CD14-positive monocyte (primary cell): ENCODE results near the gene RASD2. TPM values are rescaled to one million over a fixed set of nuclear protein-coding genes. Genes with fewer than 3 reads are reported as not detected.

Experiments used
- DNase-seq, 3 donors: peaks; one replicate each; pipeline ENCODE4 v3.0.0-alpha.2; 2011 to 2022
- H2AFZ ChIP-seq: 2 replicates; pipeline ENCODE4 v1.6.0; 2012; ENCODE audit warnings: mild to moderate bottlenecking, low read depth, low read length, inconsistent platforms; ENCODE audit not compliant: insufficient read depth, poor library complexity, severe bottlenecking
- H3K27ac ChIP-seq, 2 donors: 1 replicate in 1 of 2; 2 replicates in 1 of 2; pipeline ENCODE4 v1.5.1; 2012 to 2013; ENCODE audit warnings: low read length in 2 of 2, control low read depth in 1 of 2, inconsistent platforms in 1 of 2, low read depth in 1 of 2, mild to moderate bottlenecking in 1 of 2
- H3K27me3 ChIP-seq, 2 donors: one replicate each; pipeline versions ENCODE4 v1.6.0 to v1.6.1; 2011 to 2013; ENCODE audit warnings: low read length in 2 of 2; ENCODE audit not compliant: control insufficient read depth in 2 of 2, insufficient read depth in 2 of 2
- H3K36me3 ChIP-seq, 2 donors: replicated peaks in 1 of 2; 1 replicate in 1 of 2; 2 replicates in 1 of 2; pipeline versions ENCODE4 v1.5.1 to v1.6.1; 2012 to 2013; ENCODE audit warnings: low read length in 2 of 2, control low read depth in 1 of 2, inconsistent platforms in 1 of 2, mild to moderate bottlenecking in 1 of 2; ENCODE audit not compliant: insufficient read depth in 2 of 2, control insufficient read depth in 1 of 2
- H3K4me1 ChIP-seq, 2 donors: 1 replicate in 1 of 2; 2 replicates in 1 of 2; pipeline versions ENCODE4 v1.5.1 to v1.6.1; 2012 to 2013; ENCODE audit warnings: low read length in 2 of 2, control low read depth in 1 of 2, inconsistent platforms in 1 of 2, mild to moderate bottlenecking in 1 of 2, moderate library complexity in 1 of 2; ENCODE audit not compliant: insufficient read depth in 2 of 2, control insufficient read depth in 1 of 2
- H3K4me2 ChIP-seq: replicated peaks from 2 replicates; pipeline ENCODE3; 2012; ENCODE audit warnings: low read length, moderate library complexity, mild to moderate bottlenecking; ENCODE audit not compliant: poor library complexity, severe bottlenecking; ENCODE audit errors: extremely low read depth
- H3K4me3 ChIP-seq, 3 experiments: fragments of 200-600 bp in 1 of 3; sonication (generic) in 1 of 3; replicated peaks in 1 of 3; 1 replicate in 2 of 3; 2 replicates in 1 of 3; pipeline ENCODE4 v1.5.1; 2011 to 2013; ENCODE audit warnings: low read length in 3 of 3, mild to moderate bottlenecking in 3 of 3, control low read depth in 2 of 3, low read depth in 2 of 3, inconsistent platforms in 1 of 3, moderate library complexity in 1 of 3
- H3K79me2 ChIP-seq: 2 replicates; pipeline ENCODE4 v1.6.0; 2012; ENCODE audit warnings: mild to moderate bottlenecking, control low read depth, inconsistent platforms, low read length, moderate library complexity; ENCODE audit not compliant: insufficient read depth
- H3K9ac ChIP-seq: 2 replicates; pipeline ENCODE4 v1.6.0; 2017; ENCODE audit warnings: low read length, mild to moderate bottlenecking; ENCODE audit not compliant: insufficient read depth, poor library complexity, severe bottlenecking
- H3K9me3 ChIP-seq, 2 donors: replicated peaks in 1 of 2; 1 replicate in 1 of 2; 2 replicates in 1 of 2; pipeline versions ENCODE4 v1.5.1 to v1.6.1; 2012 to 2013; ENCODE audit warnings: low read length in 2 of 2, control low read depth in 1 of 2; ENCODE audit not compliant: control insufficient read depth in 1 of 2, insufficient read depth in 1 of 2
- H4K20me1 ChIP-seq: 2 replicates; pipeline ENCODE4 v1.6.0; 2012; ENCODE audit warnings: mild to moderate bottlenecking, low read length, control low read depth, moderate library complexity; ENCODE audit not compliant: insufficient read depth
- H3K27ac Mint-ChIP-seq, 7 donors: one replicate each; pipeline ENCODE4 v1.8.0; 2020; ENCODE audit warnings: mild to moderate bottlenecking in 7 of 7, mixed read lengths in 7 of 7, moderate library complexity in 6 of 7, inconsistent platforms in 2 of 7
- H3K27me3 Mint-ChIP-seq, 3 donors: one replicate each; pipeline ENCODE4 v1.8.0; 2021 to 2022; ENCODE audit warnings: low read depth in 3 of 3, mild to moderate bottlenecking in 3 of 3, mixed read lengths in 3 of 3, moderate library complexity in 3 of 3, inconsistent platforms in 1 of 3
- H3K36me3 Mint-ChIP-seq, 2 donors: one replicate each; pipeline ENCODE4 v1.8.0; 2020; ENCODE audit warnings: mixed read lengths in 2 of 2, inconsistent platforms in 1 of 2, mild to moderate bottlenecking in 1 of 2
- H3K4me1 Mint-ChIP-seq: one replicate; pipeline ENCODE4 v1.8.0; 2020; ENCODE audit warnings: mild to moderate bottlenecking, mixed read lengths
- H3K4me3 Mint-ChIP-seq, 2 donors: one replicate each; pipeline ENCODE4 v1.8.0; 2020; ENCODE audit warnings: mild to moderate bottlenecking in 2 of 2, mixed read lengths in 2 of 2, moderate library complexity in 1 of 2
- H3K9me3 Mint-ChIP-seq, 7 donors: one replicate each; pipeline ENCODE4 v1.8.0; 2020 to 2022; ENCODE audit warnings: mixed read lengths in 7 of 7, mild to moderate bottlenecking in 6 of 7, moderate library complexity in 6 of 7, inconsistent platforms in 2 of 7
- WGBS: methylation state at CpG from one replicate; pipeline ENCODE4 v1.1.5; 2013; ENCODE audit warnings: missing lambda C conversion rate; ENCODE audit not compliant: insufficient coverage; 5-methylcytosine and 5-hydroxymethylcytosine counted together
- intact Hi-C, 2 donors: fragments of 100-400 bp; cut with micrococcal nuclease; formaldehyde crosslinking; loops; one replicate each; pipeline versions ENCODE4 v1.15.0 to v1.15.1; 2023
- polyA plus RNA-seq, 3 donors: library from polyadenylated mRNA; depleted of rRNA in 1 of 3; unstranded in 2 of 3; stranded (reverse) in 1 of 3; fragments of 300-500 nt in 2 of 3; fragments of >200 nt in 1 of 3; fragmentation: Illumina TruSeq in 2 of 3; gene quantifications; 1 replicate in 2 of 3; 2 replicates in 1 of 3; pipeline ENCODE4 v1.2.3, GENCODE V29; 2012 to 2021
- TF ChIP-seq, protein P1 (sequence below): fragments of 200-600 bp; IDR thresholded peaks from one replicate; pipeline ENCODE4 v1.8.0; 2022; ENCODE audit warnings: antibody characterized with exemption, mild to moderate bottlenecking

The RASD2 gene
- polyA plus RNA-seq, 3 donors: 0.29 TPM; not detected in 2

DNA sequence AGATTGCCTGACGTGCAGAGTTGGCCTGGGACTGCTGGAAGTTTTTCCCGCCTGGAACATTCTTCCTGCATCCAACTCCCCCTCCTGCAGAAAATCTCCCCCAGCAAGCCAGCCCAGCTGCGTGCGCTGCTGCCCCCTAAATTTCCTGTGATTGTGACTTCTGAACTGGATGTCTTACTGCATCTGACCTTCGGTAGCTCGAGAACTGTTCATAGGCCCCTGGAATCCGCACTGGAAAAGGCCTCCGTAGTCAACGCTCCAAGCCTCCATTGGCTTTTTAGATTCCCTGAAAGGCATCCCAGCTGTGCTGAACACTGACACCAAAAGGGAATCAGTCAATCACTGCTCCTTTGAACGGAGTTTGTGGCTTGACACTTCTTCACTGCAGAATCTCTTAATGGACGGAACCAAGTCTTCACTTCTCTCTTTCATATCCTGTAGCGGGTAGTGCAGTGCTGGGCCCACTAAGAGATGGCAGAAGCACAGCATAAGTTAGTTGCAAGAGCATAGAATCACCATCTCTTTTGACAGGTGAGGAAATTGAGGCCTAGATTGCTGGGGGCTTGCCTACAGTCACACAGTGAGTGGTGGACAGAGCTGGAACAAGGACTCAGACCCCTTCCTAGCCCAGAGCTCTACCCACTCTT, 14.2 kb upstream of the RASD2 start:
- Mint-ChIP-seq H3K36me3 (no peaks in the 10 kb centered on the region), H3K4me3 (no peak overlapping the region), H3K9me3 (peaks cover 3 to 12% (median 8%) of the 10 kb centered on the region in 7 donors), H3K27me3 (peaks cover 6 to 10% (median 7%) of the 10 kb centered on the region in 3 donors), H3K27ac (no peak overlapping the region), H3K4me1 (peaks cover 13% of the 10 kb centered on the region)
- H3K4me1 ChIP-seq: peaks cover 10 to 13% of the 10 kb centered on the region in 2 donors
- H3K27me3 ChIP-seq: peaks cover 0 to 4% of the 10 kb centered on the region in 2 donors
- no peak for DNase-seq
- intact Hi-C loops: no loop called here
- H3K9ac ChIP-seq: no peak overlapping the region
- WGBS: 82% methylated on average over 11 of the region's 12 CpGs
- no peaks in the 10 kb centered on the region for H3K36me3 ChIP-seq
- peaks cover 0 to 10% of the 10 kb centered on the region in 2 donors for H3K9me3 ChIP-seq
- H3K4me3 ChIP-seq: no peak overlapping the region
- H3K79me2 ChIP-seq: no peaks in the 10 kb centered on the region
- H3K27ac ChIP-seq: no peak overlapping the region
- H3K4me2 ChIP-seq: no peak overlapping the region
- H2AFZ ChIP-seq: no peak overlapping the region
- TF ChIP-seq, protein P1, sequence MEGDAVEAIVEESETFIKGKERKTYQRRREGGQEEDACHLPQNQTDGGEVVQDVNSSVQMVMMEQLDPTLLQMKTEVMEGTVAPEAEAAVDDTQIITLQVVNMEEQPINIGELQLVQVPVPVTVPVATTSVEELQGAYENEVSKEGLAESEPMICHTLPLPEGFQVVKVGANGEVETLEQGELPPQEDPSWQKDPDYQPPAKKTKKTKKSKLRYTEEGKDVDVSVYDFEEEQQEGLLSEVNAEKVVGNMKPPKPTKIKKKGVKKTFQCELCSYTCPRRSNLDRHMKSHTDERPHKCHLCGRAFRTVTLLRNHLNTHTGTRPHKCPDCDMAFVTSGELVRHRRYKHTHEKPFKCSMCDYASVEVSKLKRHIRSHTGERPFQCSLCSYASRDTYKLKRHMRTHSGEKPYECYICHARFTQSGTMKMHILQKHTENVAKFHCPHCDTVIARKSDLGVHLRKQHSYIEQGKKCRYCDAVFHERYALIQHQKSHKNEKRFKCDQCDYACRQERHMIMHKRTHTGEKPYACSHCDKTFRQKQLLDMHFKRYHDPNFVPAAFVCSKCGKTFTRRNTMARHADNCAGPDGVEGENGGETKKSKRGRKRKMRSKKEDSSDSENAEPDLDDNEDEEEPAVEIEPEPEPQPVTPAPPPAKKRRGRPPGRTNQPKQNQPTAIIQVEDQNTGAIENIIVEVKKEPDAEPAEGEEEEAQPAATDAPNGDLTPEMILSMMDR: no peak
- H4K20me1 ChIP-seq: no peaks in the 10 kb centered on the region

DNA sequence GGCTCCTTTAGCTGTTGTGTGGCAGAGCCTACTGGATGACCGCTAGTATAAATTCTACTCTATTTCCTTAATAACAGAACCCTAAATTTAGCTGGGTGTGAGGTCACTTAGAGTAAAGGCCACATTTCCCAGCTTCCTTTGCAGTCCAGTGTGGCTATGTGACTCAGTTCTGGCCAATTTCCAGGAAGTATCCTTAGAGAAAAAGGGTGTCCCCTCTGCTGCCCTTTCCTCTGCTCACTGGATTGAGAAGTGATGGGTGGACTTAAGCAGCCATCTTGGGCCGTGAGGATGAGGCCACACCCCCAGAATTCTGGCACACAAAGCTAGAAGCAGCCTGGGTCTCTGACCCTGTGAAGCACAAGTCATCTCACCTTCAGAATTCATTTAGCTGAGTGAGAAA, 11.7 kb upstream of the RASD2 start:
- no CpG with 5 or more reads among the region's 2 CpGs for WGBS
- intact Hi-C loops: no loop called here
- Histone ChIP-seq H3K79me2 (no peaks in the 10 kb centered on the region), H2AFZ (no peak overlapping the region), H4K20me1 (no peaks in the 10 kb centered on the region), H3K36me3 (no peaks in the 10 kb centered on the region), H3K27ac (no peak overlapping the region), H3K9me3 (peaks cover 0 to 10% of the 10 kb centered on the region in 2 donors), H3K27me3 (no peaks in the 10 kb centered on the region), H3K4me3 (no peak overlapping the region), H3K9ac (no peak overlapping the region), H3K4me2 (no peak overlapping the region), H3K4me1 (peaks cover 10 to 13% of the 10 kb centered on the region in 2 donors)
- DNase-seq: no peak
- Mint-ChIP-seq H3K9me3 (peaks cover 0 to 9% (median 7%) of the 10 kb centered on the region in 7 donors), H3K27ac (no peak overlapping the region), H3K4me3 (no peak overlapping the region), H3K27me3 (peaks cover 0 to 3% (median 3%) of the 10 kb centered on the region in 3 donors), H3K4me1 (peaks cover 13% of the 10 kb centered on the region), H3K36me3 (no peaks in the 10 kb centered on the region)
- TF ChIP-seq, protein P1: no peak
